Panc1 (cell line): Measurements from ENCODE around the gene KMT2A. TPM values are rescaled to one million over a fixed set of nuclear protein-coding genes. Genes with fewer than 3 reads are reported as not detected.
A peak's percentile ranks its signal among the peaks of the same experiment; 100 is the strongest.

Experiments used
- ATAC-seq: fragments of 200-7000 bp; cut with Tn5 transposase; 2 replicates; pipeline ENCODE4 v1.9.1; 2020; ENCODE audit warnings: mild to moderate bottlenecking, moderate library complexity
- BruUV-seq: library from RNA; stranded (reverse); fragments of 400-500 nt; replicated peaks from 2 replicates; lab custom pipeline; 2021; lab: Mats Ljungman, UMichigan
- CTCF ChIA-PET: fragments of 300-600 bp; sonication (Branson Sonifier 250); formaldehyde crosslinking; loops from one replicate; lab custom pipeline; 2022; ENCODE audit warnings: antibody characterized with exemption; lab: Charles Lee
- POLR2A ChIA-PET: fragments of 300-600 bp; sonication (Branson Sonifier 250); formaldehyde crosslinking; loops from one replicate; lab custom pipeline; 2022; ENCODE audit warnings: antibody characterized with exemption; lab: Charles Lee
- DNase-seq: peaks from one replicate; pipeline ENCODE4 v3.0.0-alpha.2; 2010; ENCODE audit warnings: low read depth, low spot score
- H3K27ac ChIP-seq: 2 replicates; pipeline ENCODE4 v1.5.1; 2011; ENCODE audit warnings: mild to moderate bottlenecking, low read length, inconsistent platforms
- H3K27me3 ChIP-seq: fragments of 200-500 bp; sonication (Bioruptor generic); 2 replicates; pipeline ENCODE4 v1.6.0; 2014; ENCODE audit warnings: low read length, inconsistent platforms; ENCODE audit not compliant: control insufficient read depth, insufficient read depth
- H3K36me3 ChIP-seq: fragments of 200-500 bp; sonication (Bioruptor generic); 2 replicates; pipeline ENCODE4 v1.5.1; 2014; ENCODE audit warnings: inconsistent platforms, mild to moderate bottlenecking, low read length, moderate library complexity; ENCODE audit not compliant: control insufficient read depth, insufficient read depth
- H3K4me1 ChIP-seq: 2 replicates; pipeline ENCODE4 v1.5.1; 2011; ENCODE audit warnings: inconsistent platforms, mild to moderate bottlenecking, low read length, moderate library complexity; ENCODE audit not compliant: control insufficient read depth, insufficient read depth
- H3K4me3 ChIP-seq, 2 experiments: 2 replicates each; pipeline ENCODE4 v1.5.1; 2011 to 2012; ENCODE audit warnings: low read depth in 2 of 2, low read length in 2 of 2, mild to moderate bottlenecking in 2 of 2, inconsistent platforms in 1 of 2, moderate library complexity in 1 of 2
- H3K9me3 ChIP-seq: fragments of 200-500 bp; sonication (Bioruptor generic); 2 replicates; pipeline ENCODE4 v1.5.1; 2014; ENCODE audit warnings: low read depth, mild to moderate bottlenecking, inconsistent platforms, low read length, moderate library complexity; ENCODE audit not compliant: control insufficient read depth, insufficient read depth
- POLR2AphosphoS5 ChIP-seq: IDR thresholded peaks from 2 replicates; pipeline ENCODE4 v1.6.1; 2012; ENCODE audit warnings: mild to moderate bottlenecking, low read depth, low read length, moderate library complexity
- SIN3A ChIP-seq: IDR thresholded peaks from 2 replicates; pipeline ENCODE4 v1.6.1; 2012; ENCODE audit warnings: low read depth, mild to moderate bottlenecking, low read length, moderate library complexity, borderline replicate concordance; ENCODE audit not compliant: insufficient read depth
- TCF7L2 ChIP-seq: IDR thresholded peaks from 2 replicates; pipeline ENCODE4 v1.6.1; 2011; ENCODE audit warnings: mild to moderate bottlenecking, low read depth, low read length, inconsistent platforms
- in situ Hi-C: cut with HindIII; loops from 2 replicates; pipeline ENCODE4 v1.10.0; 2016; ENCODE audit warnings: low sequenced_read_pairs, low pct_unique_long_range_greater_than_20kb
- intact Hi-C: fragments of 100-400 bp; cut with micrococcal nuclease; formaldehyde crosslinking; loops from one replicate; pipeline ENCODE4 v1.10.0; 2022; ENCODE audit not compliant: unreplicated experiment
- total RNA-seq: library from RNA; stranded (reverse); gene quantifications from one replicate; pipeline ENCODE4 v1.2.1, GENCODE V29; 2021; ENCODE audit not compliant: unreplicated experiment
- TF ChIP-seq, protein P1 (sequence below): fragments of 450-650 bp; IDR thresholded peaks from 2 replicates; pipeline ENCODE4 v1.5.1; 2017; ENCODE audit warnings: mild to moderate bottlenecking
- TF ChIP-seq, protein P2 (sequence below), 2 experiments: IDR thresholded peaks; 2 replicates each; pipeline ENCODE4 v1.6.1; 2011 to 2012; ENCODE audit warnings: low read depth in 2 of 2, control low read depth in 1 of 2, low read length in 1 of 2, mild to moderate bottlenecking in 1 of 2, moderate library complexity in 1 of 2; ENCODE audit not compliant: insufficient read depth in 1 of 2

The KMT2A gene
- total RNA-seq, 1 experiment from 2014 or later: 139 TPM

DNA sequence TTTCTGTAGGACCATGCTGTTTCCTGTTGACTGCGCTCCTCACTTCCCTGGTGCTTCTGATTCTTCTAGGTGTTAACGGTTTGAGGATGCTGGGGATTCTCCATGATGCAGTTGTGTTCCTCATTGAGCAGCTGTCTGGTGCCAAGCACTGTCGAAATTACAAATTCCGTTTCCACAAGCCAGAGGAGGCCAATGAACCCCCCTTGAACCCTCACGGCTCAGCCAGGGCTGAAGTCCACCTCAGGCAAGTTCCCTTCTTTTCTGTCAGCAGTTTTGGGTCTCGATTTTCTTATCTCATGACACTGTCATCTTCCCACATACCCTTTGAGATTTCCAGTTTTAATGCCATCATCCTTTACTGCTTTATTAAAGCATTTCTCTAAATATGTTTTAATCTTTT is 83.3 kb downstream of the KMT2A start:
- no peak for ATAC-seq
- intact Hi-C loops: no loop called here
- H3K36me3 ChIP-seq: peaks cover 57% of the 10 kb centered on the region
- H3K9me3 ChIP-seq: no peaks in the 10 kb centered on the region
- H3K4me1 ChIP-seq: no peaks in the 10 kb centered on the region
- no peak for DNase-seq
- CTCF ChIA-PET: no interaction called here
- BruUV-seq: no TSS peak
- POLR2A ChIA-PET: no interaction called here
- in situ Hi-C loops: no loop called here
- TF ChIP-seq, protein P1, sequence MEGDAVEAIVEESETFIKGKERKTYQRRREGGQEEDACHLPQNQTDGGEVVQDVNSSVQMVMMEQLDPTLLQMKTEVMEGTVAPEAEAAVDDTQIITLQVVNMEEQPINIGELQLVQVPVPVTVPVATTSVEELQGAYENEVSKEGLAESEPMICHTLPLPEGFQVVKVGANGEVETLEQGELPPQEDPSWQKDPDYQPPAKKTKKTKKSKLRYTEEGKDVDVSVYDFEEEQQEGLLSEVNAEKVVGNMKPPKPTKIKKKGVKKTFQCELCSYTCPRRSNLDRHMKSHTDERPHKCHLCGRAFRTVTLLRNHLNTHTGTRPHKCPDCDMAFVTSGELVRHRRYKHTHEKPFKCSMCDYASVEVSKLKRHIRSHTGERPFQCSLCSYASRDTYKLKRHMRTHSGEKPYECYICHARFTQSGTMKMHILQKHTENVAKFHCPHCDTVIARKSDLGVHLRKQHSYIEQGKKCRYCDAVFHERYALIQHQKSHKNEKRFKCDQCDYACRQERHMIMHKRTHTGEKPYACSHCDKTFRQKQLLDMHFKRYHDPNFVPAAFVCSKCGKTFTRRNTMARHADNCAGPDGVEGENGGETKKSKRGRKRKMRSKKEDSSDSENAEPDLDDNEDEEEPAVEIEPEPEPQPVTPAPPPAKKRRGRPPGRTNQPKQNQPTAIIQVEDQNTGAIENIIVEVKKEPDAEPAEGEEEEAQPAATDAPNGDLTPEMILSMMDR: no peak
- TF ChIP-seq POLR2AphosphoS5 (no peak), TCF7L2 (no peak)
- TF ChIP-seq, protein P2, sequence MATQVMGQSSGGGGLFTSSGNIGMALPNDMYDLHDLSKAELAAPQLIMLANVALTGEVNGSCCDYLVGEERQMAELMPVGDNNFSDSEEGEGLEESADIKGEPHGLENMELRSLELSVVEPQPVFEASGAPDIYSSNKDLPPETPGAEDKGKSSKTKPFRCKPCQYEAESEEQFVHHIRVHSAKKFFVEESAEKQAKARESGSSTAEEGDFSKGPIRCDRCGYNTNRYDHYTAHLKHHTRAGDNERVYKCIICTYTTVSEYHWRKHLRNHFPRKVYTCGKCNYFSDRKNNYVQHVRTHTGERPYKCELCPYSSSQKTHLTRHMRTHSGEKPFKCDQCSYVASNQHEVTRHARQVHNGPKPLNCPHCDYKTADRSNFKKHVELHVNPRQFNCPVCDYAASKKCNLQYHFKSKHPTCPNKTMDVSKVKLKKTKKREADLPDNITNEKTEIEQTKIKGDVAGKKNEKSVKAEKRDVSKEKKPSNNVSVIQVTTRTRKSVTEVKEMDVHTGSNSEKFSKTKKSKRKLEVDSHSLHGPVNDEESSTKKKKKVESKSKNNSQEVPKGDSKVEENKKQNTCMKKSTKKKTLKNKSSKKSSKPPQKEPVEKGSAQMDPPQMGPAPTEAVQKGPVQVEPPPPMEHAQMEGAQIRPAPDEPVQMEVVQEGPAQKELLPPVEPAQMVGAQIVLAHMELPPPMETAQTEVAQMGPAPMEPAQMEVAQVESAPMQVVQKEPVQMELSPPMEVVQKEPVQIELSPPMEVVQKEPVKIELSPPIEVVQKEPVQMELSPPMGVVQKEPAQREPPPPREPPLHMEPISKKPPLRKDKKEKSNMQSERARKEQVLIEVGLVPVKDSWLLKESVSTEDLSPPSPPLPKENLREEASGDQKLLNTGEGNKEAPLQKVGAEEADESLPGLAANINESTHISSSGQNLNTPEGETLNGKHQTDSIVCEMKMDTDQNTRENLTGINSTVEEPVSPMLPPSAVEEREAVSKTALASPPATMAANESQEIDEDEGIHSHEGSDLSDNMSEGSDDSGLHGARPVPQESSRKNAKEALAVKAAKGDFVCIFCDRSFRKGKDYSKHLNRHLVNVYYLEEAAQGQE (IDR thresholded peaks at IDR 0.05; ENCODE audit: insufficient read depth in 1 of 2, low read depth in 2 of 2, low read length in 1 of 2): no peak
- no peak overlapping the region for H3K4me3 ChIP-seq
- no peak overlapping the region for H3K27ac ChIP-seq
- H3K27me3 ChIP-seq: no peaks in the 10 kb centered on the region

DNA sequence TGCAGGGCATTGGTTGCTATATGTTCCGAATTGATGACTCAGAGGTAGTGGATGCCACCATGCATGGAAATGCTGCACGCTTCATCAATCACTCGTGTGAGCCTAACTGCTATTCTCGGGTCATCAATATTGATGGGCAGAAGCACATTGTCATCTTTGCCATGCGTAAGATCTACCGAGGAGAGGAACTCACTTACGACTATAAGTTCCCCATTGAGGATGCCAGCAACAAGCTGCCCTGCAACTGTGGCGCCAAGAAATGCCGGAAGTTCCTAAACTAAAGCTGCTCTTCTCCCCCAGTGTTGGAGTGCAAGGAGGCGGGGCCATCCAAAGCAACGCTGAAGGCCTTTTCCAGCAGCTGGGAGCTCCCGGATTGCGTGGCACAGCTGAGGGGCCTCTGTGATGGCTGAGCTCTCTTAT is 85.6 kb downstream of the KMT2A start:
- Histone ChIP-seq H3K27ac (no peak overlapping the region), H3K36me3 (peaks cover 51% of the 10 kb centered on the region), H3K9me3 (no peaks in the 10 kb centered on the region), H3K4me1 (peaks cover 8% of the 10 kb centered on the region), H3K27me3 (no peaks in the 10 kb centered on the region), H3K4me3 (no peak overlapping the region)
- ChIA-PET POLR2A (no interaction called here), CTCF (interaction anchor here (0.5 kb wide), 1 partner anchor 48 kb away, joined by 3 read pairs; no protein-coding TSS in a partner anchor)
- BruUV-seq: no TSS peak
- 0 out of 2 replicates have a peak, but pooled peaks have one; percentile 21 for ATAC-seq
- DNase-seq: no peak
- intact Hi-C loops: no loop called here
- in situ Hi-C loops: no loop called here
- TF ChIP-seq POLR2AphosphoS5: no peak
- no peak for TF ChIP-seq SIN3A
- TF ChIP-seq, protein P1: no peak
- TF ChIP-seq, protein P2 (IDR thresholded peaks at IDR 0.05; ENCODE audit: insufficient read depth in 1 of 2, low read depth in 2 of 2, low read length in 1 of 2): no peak
- TF ChIP-seq TCF7L2: no peak
